ENCODE results near the gene LAMC1.

- TF ChIP-seq CTCF (conservative IDR thresholded peaks at IDR 0.05; ENCODE audit: low read depth, low read length) (no peak), EZH2 (IDR thresholded peaks at IDR 0.05; ENCODE audit: borderline replicate concordance, low read depth, low read length, poor library complexity, severe bottlenecking) (no peak)
Observed at GRCh38 chr1:183180634-183181056, 157.4 kb downstream of the LAMC1 start.

Data from A673 (cell line).